DOHH2 (cell line): ENCODE measurements around the gene WDR89.

Experiments
- EZH2phosphoT487 ChIP-seq: fragments of 200-600 bp; sonication (generic); IDR thresholded peaks from 2 replicates; pipeline ENCODE4 v1.6.1; 2017; ENCODE audit warnings: borderline replicate concordance, mild to moderate bottlenecking, antibody characterized with exemption, low read length, moderate library complexity, mixed read lengths
- TF ChIP-seq, protein P1 (sequence below): fragments of 200-600 bp; sonication (generic); IDR thresholded peaks from one replicate; pipeline ENCODE4 v1.5.1; 2014; ENCODE audit warnings: antibody characterized with exemption, mild to moderate bottlenecking, low read depth, low read length; ENCODE audit not compliant: poor library complexity, severe bottlenecking

DNA sequence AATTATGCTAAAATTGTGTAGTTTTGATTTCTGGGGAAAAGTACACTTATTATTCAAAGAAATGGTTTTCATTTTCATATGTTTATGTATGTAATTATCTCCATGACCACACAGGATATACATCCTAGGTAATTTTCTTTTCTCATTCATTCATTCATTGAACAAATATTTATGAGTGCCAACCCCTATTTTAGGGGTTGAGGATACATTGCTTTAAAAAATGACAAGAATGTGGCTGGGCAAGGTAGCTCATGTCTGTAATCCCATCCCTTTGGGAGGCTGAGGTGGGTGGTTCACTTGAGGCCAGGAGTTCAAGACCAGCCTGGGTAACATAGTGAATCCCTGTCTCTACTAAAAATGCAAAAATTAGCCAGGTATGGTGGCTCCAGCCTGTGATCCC lies 45.3 kb upstream of the WDR89 start:
- TF ChIP-seq, protein P1, sequence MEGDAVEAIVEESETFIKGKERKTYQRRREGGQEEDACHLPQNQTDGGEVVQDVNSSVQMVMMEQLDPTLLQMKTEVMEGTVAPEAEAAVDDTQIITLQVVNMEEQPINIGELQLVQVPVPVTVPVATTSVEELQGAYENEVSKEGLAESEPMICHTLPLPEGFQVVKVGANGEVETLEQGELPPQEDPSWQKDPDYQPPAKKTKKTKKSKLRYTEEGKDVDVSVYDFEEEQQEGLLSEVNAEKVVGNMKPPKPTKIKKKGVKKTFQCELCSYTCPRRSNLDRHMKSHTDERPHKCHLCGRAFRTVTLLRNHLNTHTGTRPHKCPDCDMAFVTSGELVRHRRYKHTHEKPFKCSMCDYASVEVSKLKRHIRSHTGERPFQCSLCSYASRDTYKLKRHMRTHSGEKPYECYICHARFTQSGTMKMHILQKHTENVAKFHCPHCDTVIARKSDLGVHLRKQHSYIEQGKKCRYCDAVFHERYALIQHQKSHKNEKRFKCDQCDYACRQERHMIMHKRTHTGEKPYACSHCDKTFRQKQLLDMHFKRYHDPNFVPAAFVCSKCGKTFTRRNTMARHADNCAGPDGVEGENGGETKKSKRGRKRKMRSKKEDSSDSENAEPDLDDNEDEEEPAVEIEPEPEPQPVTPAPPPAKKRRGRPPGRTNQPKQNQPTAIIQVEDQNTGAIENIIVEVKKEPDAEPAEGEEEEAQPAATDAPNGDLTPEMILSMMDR: no peak
- TF ChIP-seq EZH2phosphoT487: no peak
